NOMO-1 treated with DMSO at 0.1 percent for 48 hours (cell line): ENCODE measurements around the gene GTF2A1.

Experiments used
- DNase-seq: peaks from one replicate; lab custom pipeline; 2025; ENCODE audit not compliant: unreplicated experiment; lab: John Stamatoyannopoulos, UW

GTF2A1 gene

DNA sequence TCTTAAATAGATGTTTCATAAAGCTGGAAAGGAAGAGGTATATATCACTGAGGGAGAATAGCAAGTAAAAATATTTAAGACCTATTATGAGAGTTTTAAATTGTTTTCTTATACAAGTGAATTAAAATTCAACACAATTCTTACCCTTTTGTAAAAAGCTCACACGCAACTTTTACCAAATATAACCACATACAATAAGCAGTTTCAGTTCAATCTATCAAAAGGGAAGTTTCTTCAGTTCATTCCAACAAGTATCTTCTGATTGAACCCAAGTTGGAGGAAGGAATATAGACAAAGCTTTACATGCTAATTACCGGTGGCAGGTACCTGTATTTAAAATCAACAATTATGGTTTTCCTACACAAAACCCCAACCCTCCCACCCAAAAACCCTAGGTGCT, 41.1 kb downstream of the GTF2A1 start:
- peak; percentile 39 for DNase-seq

DNA sequence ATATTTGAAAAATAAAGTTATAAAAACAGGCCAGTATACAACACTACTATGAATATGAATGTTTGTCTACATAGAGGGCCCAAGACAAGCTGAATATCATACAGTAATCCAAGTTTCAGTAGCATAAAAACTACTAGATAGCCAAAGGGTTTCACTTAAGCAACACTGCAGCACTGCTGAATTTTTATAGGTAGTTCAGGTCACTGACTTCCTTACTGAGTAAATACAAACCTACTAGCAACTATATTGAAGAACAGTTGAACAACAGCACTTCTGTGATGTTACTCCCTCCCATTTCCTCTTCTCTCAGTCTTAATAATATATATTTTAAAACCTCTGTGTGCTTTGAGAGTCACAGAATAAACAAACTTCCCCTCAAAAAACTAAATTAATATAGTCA, 42.7 kb downstream of the GTF2A1 start:
- no peak for DNase-seq

DNA sequence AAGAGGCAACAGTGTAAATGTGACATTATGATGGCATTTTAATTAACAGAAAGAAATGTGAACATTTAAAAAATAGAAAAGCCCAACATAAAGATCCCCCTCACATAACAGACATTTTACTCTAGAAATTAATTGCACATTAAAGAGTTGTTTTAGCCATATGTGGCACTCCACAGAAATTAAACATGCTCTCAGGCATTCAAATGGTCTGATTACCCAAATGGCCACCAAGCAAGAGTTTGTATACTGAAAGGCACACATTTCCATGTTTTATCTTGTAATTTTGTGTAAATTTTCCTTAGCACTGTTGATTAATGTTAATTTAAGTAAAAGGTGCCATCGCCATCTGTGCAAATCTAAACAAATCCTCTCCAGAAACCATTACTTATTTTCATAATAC, 43.5 kb downstream of the GTF2A1 start:
- no peak for DNase-seq

DNA sequence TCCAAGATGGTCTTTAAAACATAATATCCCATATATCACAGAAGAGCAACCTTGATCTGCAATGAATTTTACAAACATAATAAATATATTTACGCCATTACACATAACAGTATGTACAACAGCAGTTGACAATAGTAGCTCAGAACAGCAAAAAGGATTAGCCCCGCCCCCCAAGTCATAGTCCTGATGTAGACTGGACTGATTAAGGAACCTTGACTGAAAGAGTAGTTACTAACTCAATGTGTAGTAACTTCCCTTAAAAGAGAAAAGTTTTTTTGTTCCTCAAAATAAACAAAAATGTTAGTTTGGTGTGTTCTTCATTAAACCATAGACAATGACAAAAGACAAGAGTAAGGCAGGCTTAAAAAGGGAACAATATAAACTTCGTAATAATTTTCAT, 44.5 kb downstream of the GTF2A1 start:
- DNase-seq, result peak; percentile 86

- no peak for DNase-seq
Measured at GRCh38 chr14:81172881-81173280, 47.9 kb downstream of the GTF2A1 start.

GRCh38 chr14:81172353-81172752, 48.4 kb downstream of the GTF2A1 start:
- DNase-seq, result peak; percentile 2

GRCh38 chr14:81170829-81171195, 49.9 kb downstream of the GTF2A1 start:
- no peak for DNase-seq

DNA sequence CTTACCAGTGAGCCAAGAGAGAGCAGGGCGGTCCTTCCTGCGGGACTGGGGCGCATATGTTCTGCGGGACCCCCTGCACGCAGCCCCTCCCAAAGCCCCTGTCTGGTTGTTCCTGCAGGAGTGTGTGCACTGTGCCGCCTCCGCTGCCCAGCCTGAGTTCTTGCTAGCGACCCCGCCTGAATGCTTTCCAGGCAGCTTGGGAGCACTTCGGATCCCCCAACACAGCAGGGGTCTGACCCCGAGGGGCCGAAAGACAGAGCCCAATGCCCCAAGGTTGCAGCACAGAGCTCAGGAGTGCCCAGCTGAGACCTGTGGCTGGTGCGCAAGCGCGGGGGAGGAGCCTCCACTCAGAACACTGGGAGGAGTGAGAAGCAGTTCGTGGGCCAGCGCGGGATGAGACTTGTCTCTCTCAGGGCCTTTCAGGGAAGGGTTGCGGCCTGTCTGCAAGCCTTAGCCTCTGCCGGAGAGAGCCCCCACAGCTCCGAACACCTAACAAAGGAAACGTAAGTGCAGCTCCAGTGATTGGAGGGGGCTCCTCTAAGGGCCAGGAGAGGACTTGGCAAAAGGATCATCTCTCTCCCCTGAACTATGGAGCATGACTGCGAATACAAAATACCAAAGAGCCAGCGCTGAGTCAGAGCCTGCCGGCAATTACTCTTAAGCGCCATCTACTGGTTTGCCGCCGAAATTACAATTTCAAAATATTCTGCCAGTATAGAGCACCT, 50.5 kb downstream of the GTF2A1 start:
- peak; percentile 90 for DNase-seq

GRCh38 chr14:81169711-81170103, 51.1 kb downstream of the GTF2A1 start:
- DNase-seq, result peak; percentile 39

DNA sequence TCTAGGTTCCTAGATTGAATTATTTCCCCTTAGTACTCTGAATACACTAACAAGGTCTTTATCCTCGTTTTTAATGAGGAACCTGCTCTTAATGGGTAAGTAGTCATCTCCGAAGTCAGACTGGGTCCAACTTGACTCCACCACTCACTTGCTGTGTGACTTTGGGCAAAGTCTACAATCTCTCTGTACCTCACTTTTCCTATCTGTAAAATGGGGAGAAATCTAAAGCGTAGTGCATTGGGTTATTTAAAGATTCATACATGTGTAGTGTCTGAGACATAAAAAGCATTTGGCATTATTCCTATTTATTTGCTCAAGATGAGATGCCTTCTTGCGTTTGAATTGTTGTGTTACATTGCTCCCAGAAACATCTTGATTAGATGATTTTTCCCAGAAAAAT, 51.5 kb downstream of the GTF2A1 start:
- DNase-seq, result no peak

DNA sequence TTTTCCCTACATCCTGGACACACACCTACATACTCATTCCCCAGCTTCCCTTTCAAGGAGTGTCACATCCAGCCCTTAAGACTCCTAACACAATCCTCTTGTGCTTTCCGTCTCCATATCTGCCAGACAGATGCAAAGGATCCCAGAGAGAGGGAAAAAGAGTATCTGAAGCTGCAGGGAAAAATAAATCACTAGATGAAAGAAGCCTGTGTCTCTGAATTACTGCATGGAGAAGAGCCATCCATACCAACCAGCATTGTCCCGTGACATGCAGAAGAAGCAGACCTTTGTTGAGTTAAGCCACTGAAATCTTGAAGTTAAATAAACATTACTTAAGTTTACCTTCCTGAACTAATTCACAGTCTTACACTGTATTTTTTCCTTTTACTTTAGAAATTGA, 54.6 kb downstream of the GTF2A1 start:
- no peak for DNase-seq

DNA sequence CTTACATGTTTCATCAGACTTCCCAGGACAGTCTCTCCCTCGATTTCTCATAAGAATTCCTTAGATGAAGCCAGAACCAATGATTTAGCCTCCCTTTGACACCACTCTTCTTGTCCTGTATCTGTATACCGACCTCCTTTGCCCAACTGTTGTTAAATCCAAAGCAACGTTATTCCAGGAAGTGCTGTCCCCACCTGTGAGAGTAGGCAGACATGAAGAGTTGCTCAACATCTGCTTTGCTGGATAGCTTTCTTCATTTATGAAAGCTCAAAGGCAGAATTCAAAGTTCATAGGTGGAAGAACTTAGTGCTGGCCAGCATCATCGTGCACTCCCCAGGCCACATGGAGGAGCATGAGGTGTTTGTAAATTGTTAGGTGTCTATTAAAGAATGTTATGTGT, 55.6 kb downstream of the GTF2A1 start:
- peak; percentile 8 for DNase-seq

GRCh38 chr14:81164167-81164774, 56.5 kb downstream of the GTF2A1 start:
- DNase-seq, result peak; percentile 63

- DNase-seq, result peak; percentile 86
Measured at GRCh38 chr14:81162941-81163340, 57.8 kb downstream of the GTF2A1 start.

DNA sequence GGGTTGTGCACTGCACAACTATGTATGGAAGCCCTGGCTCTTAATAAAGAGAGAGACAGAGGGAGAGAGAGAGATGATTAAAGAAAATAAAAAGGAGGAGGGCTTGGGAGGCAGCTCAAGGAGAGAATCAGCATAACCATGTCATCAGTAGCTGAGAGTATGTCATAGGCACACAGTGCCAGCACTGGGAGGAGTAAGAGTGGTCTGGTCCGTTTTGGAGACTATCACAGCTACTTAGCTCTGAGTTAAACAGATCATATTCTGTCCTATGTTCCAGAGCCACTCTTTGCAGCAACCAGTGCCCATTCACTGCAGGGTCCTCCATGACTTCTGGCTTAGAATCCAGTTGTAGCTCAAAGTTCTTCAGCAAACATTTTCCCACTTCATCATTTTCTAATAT, 59.0 kb downstream of the GTF2A1 start:
- no peak for DNase-seq

DNA sequence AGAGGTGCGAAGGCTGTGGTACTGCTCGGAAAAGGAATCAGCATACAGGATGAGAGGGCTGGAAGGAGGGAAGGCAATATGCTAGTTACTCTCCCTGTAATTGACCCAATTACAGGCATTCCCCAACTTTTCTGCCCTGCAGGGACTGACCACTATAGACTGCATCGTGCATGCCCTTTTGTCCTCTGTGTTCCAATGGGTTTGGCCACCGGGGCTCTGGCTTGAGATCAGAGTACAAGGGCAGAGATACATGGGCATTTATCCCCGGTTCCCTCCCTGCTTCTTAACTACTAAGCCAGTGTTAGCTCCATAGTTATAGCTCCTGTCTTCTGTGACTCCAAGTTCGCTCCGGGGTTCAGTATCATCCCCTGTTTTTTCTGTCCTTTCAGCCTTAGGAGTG, 59.7 kb downstream of the GTF2A1 start:
- DNase-seq, result no peak

- peak; percentile 82 for DNase-seq
Measured at GRCh38 chr14:81157431-81157830, 63.3 kb downstream of the GTF2A1 start.

GRCh38 chr14:81153187-81153586, 67.6 kb downstream of the GTF2A1 start:
- no peak for DNase-seq

DNA sequence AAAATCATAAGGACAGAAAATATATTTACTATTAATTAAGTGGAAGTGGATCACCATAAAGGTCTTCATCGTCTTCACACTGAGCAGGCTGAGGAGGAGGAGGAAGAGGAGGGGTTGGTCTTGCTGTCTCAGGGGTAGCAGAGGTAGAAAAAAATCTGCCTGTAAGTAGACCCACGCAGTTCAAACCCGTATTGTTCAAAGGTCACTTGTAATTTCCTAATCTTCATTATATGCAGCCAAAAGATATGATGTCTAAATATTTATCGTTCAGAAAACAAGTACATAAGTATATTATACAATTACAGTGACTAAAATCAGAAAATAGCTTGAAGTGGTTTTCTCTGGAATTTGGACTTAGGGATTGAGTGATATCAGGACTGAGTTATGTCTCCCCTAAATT, 72.1 kb downstream of the GTF2A1 start:
- DNase-seq, result no peak

GRCh38 chr14:81147140-81147897, 73.4 kb downstream of the GTF2A1 start:
- no peak for DNase-seq

- no peak for DNase-seq
Measured at GRCh38 chr14:81144824-81145603, 75.7 kb downstream of the GTF2A1 start.
